ENCODE data around the gene CROCC.

DNA sequence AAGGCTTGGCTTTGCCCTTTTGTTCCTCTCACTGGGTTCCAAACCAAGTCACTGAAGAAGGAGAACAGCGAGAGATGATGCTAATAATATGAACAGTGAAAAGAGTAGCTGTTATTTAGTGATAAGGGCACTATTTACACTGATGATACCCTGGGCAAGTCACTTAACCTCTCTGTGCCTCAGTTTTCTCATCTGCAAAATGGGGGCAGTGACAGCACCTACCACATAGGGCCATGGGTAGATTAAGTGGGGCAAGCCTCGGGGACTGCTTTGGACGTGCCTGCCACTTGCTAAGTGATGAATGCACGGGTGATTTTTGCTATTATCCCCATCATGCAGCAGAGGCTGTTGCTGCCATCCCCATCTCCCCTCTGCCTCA is 80.8 kb downstream of the CROCC start:
- TF ChIP-seq POLR2AphosphoS5 (IDR thresholded peaks at IDR 0.05; ENCODE audit: low read depth, low read length) (no peak), POLR2A (IDR thresholded peaks at IDR 0.05; ENCODE audit: low read depth, low read length) (no peak), TAF1 (IDR thresholded peaks at IDR 0.05; ENCODE audit: borderline replicate concordance, low read depth, low read length) (no peak)
